Body of pancreas (tissue), 4 donors: ENCODE data around the gene CHMP1B. TPM values are rescaled to one million over a fixed set of nuclear protein-coding genes. Genes with fewer than 3 reads are reported as not detected.

Experiments
- ATAC-seq: fragments of 150-250 bp; one replicate; pipeline ENCODE4 v1.9.1; 2016
- DNase-seq, 4 donors: peaks; one replicate each; pipeline ENCODE4 v3.0.0-alpha.2; 2019
- H3K27ac ChIP-seq, 4 donors: fragments of 200-600 bp; sonication (generic); 1 replicate in 3 of 4; 2 replicates in 1 of 4; pipeline versions ENCODE4 v1.5.1 to v1.6.1; 2016 to 2019; ENCODE audit warnings: mild to moderate bottlenecking in 1 of 4, mixed read lengths in 1 of 4, moderate library complexity in 1 of 4
- H3K27me3 ChIP-seq, 2 donors: fragments of 200-600 bp; sonication (generic); one replicate each; pipeline ENCODE4 v1.6.0; 2016; ENCODE audit warnings: mild to moderate bottlenecking in 1 of 2
- H3K36me3 ChIP-seq, 2 donors: fragments of 200-600 bp; sonication (generic); replicated peaks in 1 of 2; 2 replicates each; pipeline ENCODE4 v1.5.1; 2016; ENCODE audit warnings: low read depth in 2 of 2; ENCODE audit not compliant: insufficient read depth in 1 of 2
- H3K4me1 ChIP-seq: fragments of 200-600 bp; sonication (generic); one replicate; pipeline ENCODE4 v1.6.0; 2016
- H3K4me3 ChIP-seq, 2 donors: fragments of 200-600 bp; sonication (generic); 1 replicate in 1 of 2; 2 replicates in 1 of 2; pipeline ENCODE4 v1.5.1; 2016 to 2019
- H3K9me3 ChIP-seq, 3 donors: fragments of 200-600 bp; sonication (generic); 1 replicate in 2 of 3; 2 replicates in 1 of 3; pipeline ENCODE4 v1.5.1; 2016
- CTCF ChIP-seq, 7 experiments: fragments of 450-650 bp in 4 of 7; fragments of 200-600 bp in 3 of 7; sonication (generic) in 3 of 7; IDR thresholded peaks; one replicate each; pipeline ENCODE4 v1.5.1; 2016 to 2019; ENCODE audit warnings: antibody characterized with exemption in 7 of 7
- POLR2A ChIP-seq, 3 donors: fragments of 450-650 bp; IDR thresholded peaks; one replicate each; pipeline ENCODE4 v1.6.1; 2016; ENCODE audit warnings: antibody characterized with exemption in 3 of 3, mild to moderate bottlenecking in 2 of 3
- WGBS, 2 donors: methylation state at CpG; one replicate each; pipeline ENCODE4 v1.1.5; 2017; 5-methylcytosine and 5-hydroxymethylcytosine counted together
- intact Hi-C: fragments of 100-400 bp; cut with DNase I; formaldehyde crosslinking; loops from one replicate; pipeline ENCODE4 v1.15.1; 2023
- total RNA-seq, 2 donors: library from RNA; depleted of rRNA; stranded (reverse); fragments of >200 nt; gene quantifications; one replicate each; pipeline ENCODE4 v1.1.0, GENCODE V29; 2016

The CHMP1B gene
- total RNA-seq, 2 donors from 2014 or later = 23.1 to 27.4 TPM

GRCh38 chr18:11884396-11885030 lies 33.3 kb downstream of the CHMP1B start:
- Histone ChIP-seq H3K27ac (no peak overlapping the region), H3K9me3 (no peaks in the 10 kb centered on the region), H3K36me3 (peaks cover 0 to 18% of the 10 kb centered on the region in 2 donors), H3K27me3 (no peaks in the 10 kb centered on the region), H3K4me1 (no peaks in the 10 kb centered on the region), H3K4me3 (no peak overlapping the region)
- DNase-seq (no peak), ATAC-seq (no peak)
- 90 to 93% methylated on average over 11 to 12 of the region's 12 CpGs for WGBS, 2 donors
- intact Hi-C loops = no loop called here
- TF ChIP-seq CTCF (IDR thresholded peaks at IDR 0.05) (no peak), POLR2A (IDR thresholded peaks at IDR 0.05) (no peak)

DNA sequence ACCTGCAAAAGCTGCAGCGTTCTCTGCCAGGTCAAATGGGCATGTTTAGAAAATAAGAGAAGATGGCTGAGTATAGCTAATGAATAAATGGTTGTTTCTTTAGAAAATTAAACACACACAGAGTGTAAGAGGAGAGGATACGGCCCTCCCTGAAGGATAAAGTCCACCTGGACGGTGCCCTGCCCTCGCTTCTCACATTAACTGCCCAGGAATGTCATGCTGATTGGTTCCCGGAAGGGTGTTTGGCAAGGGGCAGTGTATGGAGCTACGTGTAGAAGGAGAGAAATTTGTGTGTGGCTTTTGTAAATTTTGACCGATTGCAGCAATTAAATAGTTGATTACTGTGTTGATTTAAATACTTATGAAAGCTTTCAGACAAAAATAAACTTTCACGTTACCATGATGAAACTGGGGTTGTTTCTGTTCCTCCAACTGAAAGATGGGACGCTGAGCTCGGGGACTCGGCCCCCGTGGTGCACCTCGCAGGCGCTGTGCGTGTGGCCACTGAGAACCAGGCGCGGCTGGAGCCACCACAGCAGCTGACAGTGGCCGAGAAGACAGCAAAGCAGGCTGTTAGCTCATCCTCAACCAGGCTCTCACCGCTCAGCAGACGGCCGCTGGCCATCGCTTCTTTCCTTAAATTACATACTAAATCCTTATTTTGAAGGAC lies 34.2 kb downstream of the CHMP1B start:
- Histone ChIP-seq H3K9me3 (no peaks in the 10 kb centered on the region), H3K36me3 (peaks cover 0 to 20% of the 10 kb centered on the region in 2 donors), H3K27ac (no peak overlapping the region), H3K4me1 (no peaks in the 10 kb centered on the region), H3K4me3 (no peak overlapping the region), H3K27me3 (no peaks in the 10 kb centered on the region)
- peak in 1 of 4 donors; percentile 41 for DNase-seq
- no peak for TF ChIP-seq CTCF (IDR thresholded peaks at IDR 0.05)
- no peak for TF ChIP-seq POLR2A (IDR thresholded peaks at IDR 0.05)
- ATAC-seq = no peak
- 77 to 90% methylated on average over 22 of the region's 22 CpGs for WGBS, 2 donors
- intact Hi-C loops = no loop called here

DNA sequence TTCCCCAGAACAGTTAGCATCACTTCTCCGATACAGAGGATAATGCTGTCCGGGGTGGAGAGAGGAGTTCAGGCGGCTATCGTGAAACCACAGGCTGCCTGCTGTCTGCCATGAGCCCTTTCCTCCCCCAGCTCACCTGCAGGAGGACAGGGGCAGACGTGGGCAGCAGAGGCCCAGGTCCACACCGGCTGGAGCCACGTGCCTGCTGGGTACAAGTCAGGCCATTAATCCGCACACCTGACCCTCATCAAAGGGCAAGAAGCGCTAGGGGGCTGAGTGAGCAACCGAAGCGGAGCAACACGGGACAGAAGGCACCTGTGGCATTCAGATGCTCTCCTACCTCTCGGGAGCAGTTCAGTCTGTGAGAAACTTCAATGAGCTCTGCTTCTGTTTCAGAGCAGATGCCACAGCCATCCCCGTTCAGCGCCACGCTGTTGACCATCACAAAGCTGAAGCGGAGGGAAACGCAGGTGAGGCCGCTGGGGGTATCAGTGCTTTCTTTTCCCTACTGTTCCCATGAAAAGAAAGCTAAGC lies 35.4 kb downstream of the CHMP1B start:
- 91 to 96% methylated on average over 12 to 19 of the region's 19 CpGs for WGBS, 2 donors
- Histone ChIP-seq H3K36me3 (peaks cover 0 to 23% of the 10 kb centered on the region in 2 donors), H3K27ac (no peak overlapping the region), H3K9me3 (no peaks in the 10 kb centered on the region), H3K4me3 (no peak overlapping the region), H3K4me1 (no peaks in the 10 kb centered on the region), H3K27me3 (no peaks in the 10 kb centered on the region)
- DNase-seq (no peak), ATAC-seq (no peak)
- intact Hi-C loops = no loop called here
- TF ChIP-seq CTCF (IDR thresholded peaks at IDR 0.05) (no peak), POLR2A (IDR thresholded peaks at IDR 0.05) (no peak)

DNA sequence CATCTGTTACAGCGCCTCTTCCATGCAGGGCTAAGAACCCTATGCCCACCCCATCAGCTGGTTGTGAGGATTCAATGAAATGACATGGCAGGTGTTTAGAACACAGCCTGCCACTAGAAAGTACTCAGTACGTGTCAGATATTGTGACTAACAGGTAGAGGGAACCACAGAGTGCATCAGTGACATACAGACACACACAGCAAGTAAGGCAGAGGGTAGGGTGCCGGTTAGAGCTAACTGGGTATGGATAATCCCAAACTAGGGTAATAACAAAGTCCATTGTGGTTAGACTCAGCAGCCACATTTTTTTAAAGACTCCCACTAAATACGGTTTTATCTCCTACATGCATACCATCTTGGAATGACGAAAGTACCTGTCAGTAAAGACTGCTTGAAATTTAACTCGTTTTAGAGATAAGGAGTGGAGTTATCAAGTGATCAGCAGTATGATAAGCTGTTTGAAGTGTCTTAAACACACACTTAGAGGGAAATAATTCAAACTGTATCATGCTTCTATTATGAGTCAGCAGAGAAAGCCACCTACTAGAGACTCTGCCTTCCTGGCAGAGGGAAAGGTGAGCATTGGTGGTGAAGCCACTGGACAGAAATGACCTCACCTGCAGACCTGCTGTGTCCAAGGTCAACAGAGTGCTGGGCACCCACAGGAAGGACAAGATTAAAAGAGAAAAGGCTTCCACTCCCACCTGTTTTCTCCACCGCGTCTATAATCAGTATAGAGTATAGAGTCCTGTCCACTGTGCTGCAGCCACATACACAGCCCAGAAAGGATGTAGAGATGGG lies 36.3 kb downstream of the CHMP1B start:
- ATAC-seq (peak; percentile 40), DNase-seq (no peak)
- H3K4me1 ChIP-seq = no peaks in the 10 kb centered on the region
- H3K27ac ChIP-seq = no peak overlapping the region
- H3K9me3 ChIP-seq = no peaks in the 10 kb centered on the region
- H3K4me3 ChIP-seq = no peak overlapping the region
- TF ChIP-seq CTCF (IDR thresholded peaks at IDR 0.05) = no peak
- TF ChIP-seq POLR2A (IDR thresholded peaks at IDR 0.05) = no peak
- intact Hi-C loops = no loop called here
- H3K36me3 ChIP-seq = peaks cover 0 to 23% of the 10 kb centered on the region in 2 donors
- no peaks in the 10 kb centered on the region for H3K27me3 ChIP-seq
- 52 to 54% methylated on average over 8 of the region's 8 CpGs for WGBS, 2 donors
